ENCODE data around the gene GNB4. TPM values are rescaled to one million over a fixed set of nuclear protein-coding genes. Genes with fewer than 3 reads are reported as not detected.

Gene GNB4
- total RNA-seq, 4 donors from 2014 or later = 32.2 to 47.9 (median 36.3) TPM

GRCh38 chr3:179416681-179417080, 34.6 kb downstream of the GNB4 start:
- Histone ChIP-seq H3K27me3 (no peaks in the 10 kb centered on the region), H3K36me3 (peaks cover 0 to 50% (median 0%) of the 10 kb centered on the region in 3 donors), H3K27ac (peak overlapping the region in 2 of 4 donors; percentile 52 to 57), H3K4me3 (no peak overlapping the region), H3K4me1 (peaks cover 0 to under 1% (median 0%) of the 10 kb centered on the region in 4 donors), H3K9me3 (no peaks in the 10 kb centered on the region)
- 87 to 91% methylated on average over 2 of the region's 2 CpGs for WGBS, 2 donors
- no peak for TF ChIP-seq CTCF (IDR thresholded peaks at IDR 0.05)
- no peak for TF ChIP-seq EP300 (IDR thresholded peaks at IDR 0.05)
- TF ChIP-seq POLR2A (IDR thresholded peaks at IDR 0.05) = no peak
- no peak for DNase-seq (ENCODE audit: low spot score in 2 of 2)

DNA sequence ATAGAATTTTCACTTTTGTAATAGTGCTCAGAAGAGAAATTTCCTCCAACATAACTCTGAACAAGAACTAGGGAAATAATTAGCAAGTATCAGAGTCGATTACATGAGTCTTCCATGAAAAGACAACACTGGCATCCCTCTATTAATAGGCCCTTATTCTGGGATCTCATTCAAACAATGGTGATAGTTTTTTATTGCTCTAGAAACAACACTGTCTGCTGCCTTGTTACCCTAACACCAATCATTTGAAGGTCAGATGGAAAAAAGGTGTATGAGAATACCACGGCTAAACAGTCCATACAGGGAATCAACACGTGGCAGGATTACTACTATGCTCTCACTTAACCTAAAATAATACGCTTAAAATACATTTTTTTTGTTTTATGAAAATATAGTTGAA, 35.9 kb downstream of the GNB4 start:
- DNase-seq (ENCODE audit: low spot score in 2 of 2) = no peak
- 66 to 71% methylated on average over 4 of the region's 4 CpGs for WGBS, 2 donors
- peaks cover 0 to 59% (median 0%) of the 10 kb centered on the region in 3 donors for H3K36me3 ChIP-seq
- H3K9me3 ChIP-seq = no peaks in the 10 kb centered on the region
- no peaks in the 10 kb centered on the region for H3K27me3 ChIP-seq
- H3K4me3 ChIP-seq = no peak overlapping the region
- no peaks in the 10 kb centered on the region for H3K4me1 ChIP-seq
- H3K27ac ChIP-seq = peak overlapping the region in 1 of 4 donors; percentile 3
- no peak for TF ChIP-seq EP300 (IDR thresholded peaks at IDR 0.05)
- TF ChIP-seq POLR2A (IDR thresholded peaks at IDR 0.05) = no peak

GRCh38 chr3:179414804-179415203, 36.5 kb downstream of the GNB4 start:
- TF ChIP-seq POLR2A (IDR thresholded peaks at IDR 0.05) = no peak
- no peak for TF ChIP-seq CTCF (IDR thresholded peaks at IDR 0.05)
- TF ChIP-seq EP300 (IDR thresholded peaks at IDR 0.05) = no peak
- H3K9me3 ChIP-seq = no peaks in the 10 kb centered on the region
- H3K27me3 ChIP-seq = no peaks in the 10 kb centered on the region
- H3K4me3 ChIP-seq = no peak overlapping the region
- 55 to 70% methylated on average over 2 of the region's 2 CpGs for WGBS, 2 donors
- H3K36me3 ChIP-seq = peaks cover 0 to 65% (median 0%) of the 10 kb centered on the region in 3 donors
- DNase-seq (ENCODE audit: low spot score in 2 of 2) = no peak
- H3K4me1 ChIP-seq = no peaks in the 10 kb centered on the region
- no peak overlapping the region for H3K27ac ChIP-seq

DNA sequence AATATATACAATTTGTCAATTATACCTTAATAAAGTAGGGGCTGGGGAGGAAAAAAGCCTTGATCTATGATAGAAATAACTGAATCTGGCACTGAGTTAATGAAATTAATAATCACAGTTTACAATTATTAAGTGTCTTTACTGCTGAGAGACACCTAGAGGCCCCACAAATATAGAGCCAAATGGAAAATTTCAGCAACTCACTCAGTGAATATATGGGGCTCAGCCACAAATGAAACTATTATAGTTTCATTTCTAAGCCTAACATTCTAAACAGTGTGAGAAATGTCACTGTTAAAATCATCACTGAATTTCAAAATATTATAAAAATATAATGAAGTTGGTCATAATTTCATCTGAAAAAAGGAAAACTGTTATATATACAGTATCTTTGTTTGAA, 40.3 kb downstream of the GNB4 start:
- no peak for DNase-seq (ENCODE audit: low spot score in 2 of 2)
- no peak overlapping the region for H3K4me3 ChIP-seq
- TF ChIP-seq CTCF (IDR thresholded peaks at IDR 0.05) (no peak), POLR2A (IDR thresholded peaks at IDR 0.05) (no peak), EP300 (IDR thresholded peaks at IDR 0.05) (no peak)
- no peaks in the 10 kb centered on the region for H3K27me3 ChIP-seq
- H3K4me1 ChIP-seq = no peaks in the 10 kb centered on the region
- H3K36me3 ChIP-seq = peaks cover 0 to 68% (median 0%) of the 10 kb centered on the region in 3 donors
- H3K9me3 ChIP-seq = no peaks in the 10 kb centered on the region
- H3K27ac ChIP-seq = no peak overlapping the region

GRCh38 chr3:179410331-179410730, 40.9 kb downstream of the GNB4 start:
- WGBS, 2 donors = 88% methylated on average over 2 of the region's 2 CpGs

More at GRCh38 chr3:179410331-179410730, 40.9 kb downstream of the GNB4 start:
- no peak overlapping the region for H3K4me3 ChIP-seq
- no peaks in the 10 kb centered on the region for H3K27me3 ChIP-seq
- H3K9me3 ChIP-seq = no peaks in the 10 kb centered on the region
- no peak for TF ChIP-seq CTCF (IDR thresholded peaks at IDR 0.05)
- TF ChIP-seq POLR2A (IDR thresholded peaks at IDR 0.05) = no peak
- TF ChIP-seq EP300 (IDR thresholded peaks at IDR 0.05) = no peak
- H3K36me3 ChIP-seq = peaks cover 0 to 71% (median 0%) of the 10 kb centered on the region in 3 donors
- H3K27ac ChIP-seq = no peak overlapping the region
- H3K4me1 ChIP-seq = no peaks in the 10 kb centered on the region
- DNase-seq (ENCODE audit: low spot score in 2 of 2) = no peak
